Endothelial cell of umbilical vein (primary cell): Measurements from ENCODE around the gene NHLRC1. TPM values are rescaled to one million over a fixed set of nuclear protein-coding genes. Genes with fewer than 3 reads are reported as not detected.

ENCODE experiments used
- BruUV-seq: library from RNA; stranded (reverse); fragments of 400-500 nt; replicated peaks from 2 replicates; lab custom pipeline; 2021; lab: Mats Ljungman, UMichigan
- CTCF ChIA-PET: fragments of 300-600, 350-600 bp; sonication (Branson Sonifier 250); formaldehyde crosslinking; loops from one replicate; lab custom pipeline; 2021; ENCODE audit warnings: antibody characterized with exemption, inconsistent platforms; lab: Charles Lee
- POLR2A ChIA-PET: fragments of 300-600, 350-600 bp; sonication (Branson Sonifier 250); formaldehyde crosslinking; loops from one replicate; lab custom pipeline; 2021; ENCODE audit warnings: antibody characterized with exemption, inconsistent platforms; lab: Charles Lee
- DNase-seq: peaks from one replicate; pipeline ENCODE4 v3.0.0-alpha.2; 2011; ENCODE audit warnings: low read depth, low spot score
- FAIRE-seq: peaks from 2 replicates; lab custom pipeline; 2011; peaks lifted over from hg19 to GRCh38; lab: Jason Lieb, UNC
- H2AFZ ChIP-seq: 2 replicates; pipeline ENCODE4 v1.6.0; 2012; ENCODE audit warnings: low read depth, low read length, control low read depth, inconsistent platforms
- H3K27ac ChIP-seq: 2 replicates; pipeline ENCODE4 v1.5.1; 2011; ENCODE audit warnings: low read depth, mild to moderate bottlenecking, control low read depth, low read length, moderate library complexity; ENCODE audit not compliant: insufficient read depth
- H3K27me3 ChIP-seq, 2 experiments: 2 replicates each; pipeline versions ENCODE4 v1.6.0 to v1.6.1; 2011; ENCODE audit warnings: low read length in 2 of 2, mixed read lengths in 1 of 2; ENCODE audit not compliant: control insufficient read depth in 2 of 2, insufficient read depth in 2 of 2
- H3K36me3 ChIP-seq, 2 experiments: 2 replicates in 1 of 2; 3 replicates in 1 of 2; pipeline ENCODE4 v1.5.1; 2011; ENCODE audit warnings: low read length in 2 of 2, mild to moderate bottlenecking in 1 of 2, moderate library complexity in 1 of 2; ENCODE audit not compliant: control insufficient read depth in 2 of 2, insufficient read depth in 2 of 2; ENCODE audit errors: extremely low read depth in 1 of 2
- H3K4me1 ChIP-seq: 3 replicates; pipeline ENCODE4 v1.5.1; 2011; ENCODE audit warnings: mild to moderate bottlenecking, low read length; ENCODE audit not compliant: control insufficient read depth, insufficient read depth; ENCODE audit errors: extremely low read depth
- H3K4me2 ChIP-seq: 2 replicates; pipeline ENCODE4 v1.6.1; 2011; ENCODE audit warnings: low read length, control low read depth, mixed read lengths; ENCODE audit not compliant: insufficient read depth
- H3K4me3 ChIP-seq, 3 experiments: fragments of 200-600 bp in 1 of 3; sonication (generic), shearing (Covaris generic) in 1 of 3; replicated peaks in 1 of 3; 2 replicates each; pipeline ENCODE4 v1.5.1; 2011 to 2016; ENCODE audit warnings: control low read depth in 3 of 3, low read length in 3 of 3, mild to moderate bottlenecking in 2 of 3, inconsistent platforms in 1 of 3, low read depth in 1 of 3, moderate library complexity in 1 of 3; ENCODE audit not compliant: insufficient read depth in 1 of 3
- H3K79me2 ChIP-seq: 2 replicates; pipeline ENCODE4 v1.6.0; 2012; ENCODE audit warnings: low read length, inconsistent platforms; ENCODE audit not compliant: control insufficient read depth, insufficient read depth
- H3K9ac ChIP-seq: replicated peaks from 2 replicates; pipeline ENCODE3; 2011; ENCODE audit warnings: low read length, control low read depth; ENCODE audit not compliant: insufficient read depth; ENCODE audit errors: extremely low read depth
- H3K9me1 ChIP-seq: replicated peaks from 3 replicates; pipeline ENCODE4 v1.6.0; 2011; ENCODE audit warnings: mild to moderate bottlenecking, low read length; ENCODE audit not compliant: control insufficient read depth, insufficient read depth; ENCODE audit errors: extremely low read depth
- H3K9me3 ChIP-seq: replicated peaks from 2 replicates; pipeline ENCODE4 v1.5.1; 2012; ENCODE audit warnings: low read length, inconsistent platforms; ENCODE audit not compliant: control insufficient read depth, insufficient read depth
- H4K20me1 ChIP-seq: replicated peaks from 2 replicates; pipeline ENCODE3; 2011; ENCODE audit warnings: mild to moderate bottlenecking, low read length; ENCODE audit not compliant: control insufficient read depth, insufficient read depth; ENCODE audit errors: extremely low read depth
- CTCF ChIP-seq, 2 donors: IDR thresholded peaks; 1 replicate in 1 of 2; 2 replicates in 1 of 2; pipeline ENCODE4 v1.5.1; 2011; ENCODE audit warnings: low read length in 2 of 2, mild to moderate bottlenecking in 2 of 2, moderate library complexity in 2 of 2, control low read depth in 1 of 2, inconsistent platforms in 1 of 2, low read depth in 1 of 2; ENCODE audit not compliant: insufficient read depth in 1 of 2; ENCODE audit errors: extremely low read depth in 1 of 2
- EZH2 ChIP-seq: IDR thresholded peaks from 2 replicates; pipeline ENCODE4 v1.6.1; 2012; ENCODE audit warnings: borderline replicate concordance, low read depth, mild to moderate bottlenecking, moderate library complexity, low read length, inconsistent platforms; ENCODE audit not compliant: severe bottlenecking
- FOS ChIP-seq: IDR thresholded peaks from 2 replicates; pipeline ENCODE4 v1.6.1; 2011; ENCODE audit warnings: mild to moderate bottlenecking, low read length, moderate library complexity, borderline replicate concordance; ENCODE audit not compliant: insufficient read depth
- GATA2 ChIP-seq: IDR thresholded peaks from 2 replicates; pipeline ENCODE4 v1.7.0; 2011; ENCODE audit warnings: low read depth, mild to moderate bottlenecking, moderate library complexity, mixed read lengths, low read length; ENCODE audit not compliant: insufficient read length, insufficient read depth
- JUN ChIP-seq: IDR thresholded peaks from 2 replicates; pipeline ENCODE4 v1.6.1; 2011; ENCODE audit warnings: borderline replicate concordance, low read depth; ENCODE audit not compliant: insufficient read length, insufficient read depth
- MAX ChIP-seq: IDR thresholded peaks from 2 replicates; pipeline ENCODE4 v1.6.1; 2011; ENCODE audit not compliant: insufficient read depth, insufficient read length
- MYC ChIP-seq: IDR thresholded peaks from one replicate; pipeline ENCODE4 v1.6.1; 2011; ENCODE audit warnings: mild to moderate bottlenecking, low read depth, low read length
- POLR2A ChIP-seq: IDR thresholded peaks from 2 replicates; pipeline ENCODE4 v1.6.1; 2012; ENCODE audit warnings: low read depth, mild to moderate bottlenecking, control low read depth, low read length
- POLR2AphosphoS5 ChIP-seq: IDR thresholded peaks from 2 replicates; pipeline ENCODE4 v1.6.1; 2012; ENCODE audit warnings: low read depth, mild to moderate bottlenecking, control low read depth, low read length, moderate library complexity; ENCODE audit not compliant: insufficient read depth
- dilution Hi-C: fragments of 300-500 bp; cut with MboI; formaldehyde crosslinking; loops from one replicate; pipeline ENCODE4 v1.15.0; 2019; ENCODE audit warnings: low sequenced_read_pairs; ENCODE audit not compliant: extremely low pct_ligation_motif_present
- intact Hi-C: fragments of 100-400 bp; cut with micrococcal nuclease; formaldehyde crosslinking; loops from one replicate; pipeline ENCODE4 v1.10.0; 2022
- polyA plus RNA-seq, 4 experiments: library from polyadenylated mRNA; depleted of rRNA in 3 of 4; stranded (reverse) in 3 of 4; unstranded in 1 of 4; fragments of >200 nt; gene quantifications; 2 replicates each; pipeline versions ENCODE4 v1.2.1 to v1.2.3, GENCODE V29; 2011 to 2012; ENCODE audit warnings: missing spikeins in 1 of 4
- total RNA-seq: library from RNA; stranded (reverse); gene quantifications from 2 replicates; pipeline ENCODE4 v1.2.3, GENCODE V29; 2021

Gene NHLRC1
- total and polyA plus RNA-seq, 2 donors (not counting 3 experiments of a cell fraction or from before 2014, with no cell fraction given) = 1.7 to 2.3 TPM

GRCh38 chr6:18161431-18161830 lies 39.0 kb upstream of the NHLRC1 start:
- CTCF ChIA-PET = no interaction called here
- H3K9me1 ChIP-seq = no peaks in the 10 kb centered on the region
- dilution Hi-C loops = no loop called here

More at GRCh38 chr6:18161431-18161830, 39.0 kb upstream of the NHLRC1 start:
- Histone ChIP-seq H3K9ac (no peak overlapping the region), H3K4me3 (no peak overlapping the region), H3K4me1 (no peaks in the 10 kb centered on the region), H3K9me3 (no peaks in the 10 kb centered on the region), H3K79me2 (no peaks in the 10 kb centered on the region), H3K27me3 (no peaks in the 10 kb centered on the region), H3K27ac (no peak overlapping the region), H4K20me1 (no peaks in the 10 kb centered on the region), H2AFZ (no peak overlapping the region), H3K4me2 (no peak overlapping the region), H3K36me3 (peaks cover 0 to 3% of the 10 kb centered on the region in 2 experiments)
- POLR2A ChIA-PET = no interaction called here
- TF ChIP-seq JUN (no peak), GATA2 (no peak), POLR2AphosphoS5 (no peak), POLR2A (no peak), MAX (no peak), CTCF (IDR thresholded peaks at IDR 0.05; ENCODE audit: extremely low read depth in 1 of 2, insufficient read depth in 1 of 2, low read depth in 1 of 2, low read length in 2 of 2) (no peak), FOS (no peak), EZH2 (no peak), MYC (no peak)
- FAIRE-seq = no peak
- BruUV-seq = no TSS peak
- DNase-seq = no peak
- intact Hi-C loops = no loop called here
